Endothelial cell of umbilical vein (primary cell): ENCODE measurements around the gene MAGEC3. TPM values are rescaled to one million over a fixed set of nuclear protein-coding genes. Genes with fewer than 3 reads are reported as not detected.

ENCODE experiments used
- BruUV-seq: library from RNA; stranded (reverse); fragments of 400-500 nt; replicated peaks from 2 replicates; lab custom pipeline; 2021; lab: Mats Ljungman, UMichigan
- CTCF ChIA-PET: fragments of 300-600, 350-600 bp; sonication (Branson Sonifier 250); formaldehyde crosslinking; loops from one replicate; lab custom pipeline; 2021; ENCODE audit warnings: antibody characterized with exemption, inconsistent platforms; lab: Charles Lee
- POLR2A ChIA-PET: fragments of 300-600, 350-600 bp; sonication (Branson Sonifier 250); formaldehyde crosslinking; loops from one replicate; lab custom pipeline; 2021; ENCODE audit warnings: antibody characterized with exemption, inconsistent platforms; lab: Charles Lee
- DNase-seq: peaks from one replicate; pipeline ENCODE4 v3.0.0-alpha.2; 2011; ENCODE audit warnings: low read depth, low spot score
- FAIRE-seq: peaks from 2 replicates; lab custom pipeline; 2011; peaks lifted over from hg19 to GRCh38; lab: Jason Lieb, UNC
- H2AFZ ChIP-seq: 2 replicates; pipeline ENCODE4 v1.6.0; 2012; ENCODE audit warnings: low read depth, low read length, control low read depth, inconsistent platforms
- H3K27ac ChIP-seq: 2 replicates; pipeline ENCODE4 v1.5.1; 2011; ENCODE audit warnings: low read depth, mild to moderate bottlenecking, control low read depth, low read length, moderate library complexity; ENCODE audit not compliant: insufficient read depth
- H3K27me3 ChIP-seq, 2 experiments: 2 replicates each; pipeline versions ENCODE4 v1.6.0 to v1.6.1; 2011; ENCODE audit warnings: low read length in 2 of 2, mixed read lengths in 1 of 2; ENCODE audit not compliant: control insufficient read depth in 2 of 2, insufficient read depth in 2 of 2
- H3K36me3 ChIP-seq, 2 experiments: 2 replicates in 1 of 2; 3 replicates in 1 of 2; pipeline ENCODE4 v1.5.1; 2011; ENCODE audit warnings: low read length in 2 of 2, mild to moderate bottlenecking in 1 of 2, moderate library complexity in 1 of 2; ENCODE audit not compliant: control insufficient read depth in 2 of 2, insufficient read depth in 2 of 2; ENCODE audit errors: extremely low read depth in 1 of 2
- H3K4me1 ChIP-seq: 3 replicates; pipeline ENCODE4 v1.5.1; 2011; ENCODE audit warnings: mild to moderate bottlenecking, low read length; ENCODE audit not compliant: control insufficient read depth, insufficient read depth; ENCODE audit errors: extremely low read depth
- H3K4me2 ChIP-seq: 2 replicates; pipeline ENCODE4 v1.6.1; 2011; ENCODE audit warnings: low read length, control low read depth, mixed read lengths; ENCODE audit not compliant: insufficient read depth
- H3K4me3 ChIP-seq, 3 experiments: fragments of 200-600 bp in 1 of 3; sonication (generic), shearing (Covaris generic) in 1 of 3; replicated peaks in 1 of 3; 2 replicates each; pipeline ENCODE4 v1.5.1; 2011 to 2016; ENCODE audit warnings: control low read depth in 3 of 3, low read length in 3 of 3, mild to moderate bottlenecking in 2 of 3, inconsistent platforms in 1 of 3, low read depth in 1 of 3, moderate library complexity in 1 of 3; ENCODE audit not compliant: insufficient read depth in 1 of 3
- H3K79me2 ChIP-seq: 2 replicates; pipeline ENCODE4 v1.6.0; 2012; ENCODE audit warnings: low read length, inconsistent platforms; ENCODE audit not compliant: control insufficient read depth, insufficient read depth
- H3K9ac ChIP-seq: replicated peaks from 2 replicates; pipeline ENCODE3; 2011; ENCODE audit warnings: low read length, control low read depth; ENCODE audit not compliant: insufficient read depth; ENCODE audit errors: extremely low read depth
- H3K9me1 ChIP-seq: replicated peaks from 3 replicates; pipeline ENCODE4 v1.6.0; 2011; ENCODE audit warnings: mild to moderate bottlenecking, low read length; ENCODE audit not compliant: control insufficient read depth, insufficient read depth; ENCODE audit errors: extremely low read depth
- H3K9me3 ChIP-seq: replicated peaks from 2 replicates; pipeline ENCODE4 v1.5.1; 2012; ENCODE audit warnings: low read length, inconsistent platforms; ENCODE audit not compliant: control insufficient read depth, insufficient read depth
- H4K20me1 ChIP-seq: replicated peaks from 2 replicates; pipeline ENCODE3; 2011; ENCODE audit warnings: mild to moderate bottlenecking, low read length; ENCODE audit not compliant: control insufficient read depth, insufficient read depth; ENCODE audit errors: extremely low read depth
- CTCF ChIP-seq, 2 donors: IDR thresholded peaks; 1 replicate in 1 of 2; 2 replicates in 1 of 2; pipeline ENCODE4 v1.5.1; 2011; ENCODE audit warnings: low read length in 2 of 2, mild to moderate bottlenecking in 2 of 2, moderate library complexity in 2 of 2, control low read depth in 1 of 2, inconsistent platforms in 1 of 2, low read depth in 1 of 2; ENCODE audit not compliant: insufficient read depth in 1 of 2; ENCODE audit errors: extremely low read depth in 1 of 2
- EZH2 ChIP-seq: IDR thresholded peaks from 2 replicates; pipeline ENCODE4 v1.6.1; 2012; ENCODE audit warnings: borderline replicate concordance, low read depth, mild to moderate bottlenecking, moderate library complexity, low read length, inconsistent platforms; ENCODE audit not compliant: severe bottlenecking
- FOS ChIP-seq: IDR thresholded peaks from 2 replicates; pipeline ENCODE4 v1.6.1; 2011; ENCODE audit warnings: mild to moderate bottlenecking, low read length, moderate library complexity, borderline replicate concordance; ENCODE audit not compliant: insufficient read depth
- GATA2 ChIP-seq: IDR thresholded peaks from 2 replicates; pipeline ENCODE4 v1.7.0; 2011; ENCODE audit warnings: low read depth, mild to moderate bottlenecking, moderate library complexity, mixed read lengths, low read length; ENCODE audit not compliant: insufficient read length, insufficient read depth
- JUN ChIP-seq: IDR thresholded peaks from 2 replicates; pipeline ENCODE4 v1.6.1; 2011; ENCODE audit warnings: borderline replicate concordance, low read depth; ENCODE audit not compliant: insufficient read length, insufficient read depth
- MAX ChIP-seq: IDR thresholded peaks from 2 replicates; pipeline ENCODE4 v1.6.1; 2011; ENCODE audit not compliant: insufficient read depth, insufficient read length
- MYC ChIP-seq: IDR thresholded peaks from one replicate; pipeline ENCODE4 v1.6.1; 2011; ENCODE audit warnings: mild to moderate bottlenecking, low read depth, low read length
- POLR2A ChIP-seq: IDR thresholded peaks from 2 replicates; pipeline ENCODE4 v1.6.1; 2012; ENCODE audit warnings: low read depth, mild to moderate bottlenecking, control low read depth, low read length
- POLR2AphosphoS5 ChIP-seq: IDR thresholded peaks from 2 replicates; pipeline ENCODE4 v1.6.1; 2012; ENCODE audit warnings: low read depth, mild to moderate bottlenecking, control low read depth, low read length, moderate library complexity; ENCODE audit not compliant: insufficient read depth
- dilution Hi-C: fragments of 300-500 bp; cut with MboI; formaldehyde crosslinking; loops from one replicate; pipeline ENCODE4 v1.15.0; 2019; ENCODE audit warnings: low sequenced_read_pairs; ENCODE audit not compliant: extremely low pct_ligation_motif_present
- intact Hi-C: fragments of 100-400 bp; cut with micrococcal nuclease; formaldehyde crosslinking; loops from one replicate; pipeline ENCODE4 v1.10.0; 2022
- polyA plus RNA-seq, 4 experiments: library from polyadenylated mRNA; depleted of rRNA in 3 of 4; stranded (reverse) in 3 of 4; unstranded in 1 of 4; fragments of >200 nt; gene quantifications; 2 replicates each; pipeline versions ENCODE4 v1.2.1 to v1.2.3, GENCODE V29; 2011 to 2012; ENCODE audit warnings: missing spikeins in 1 of 4
- total RNA-seq: library from RNA; stranded (reverse); gene quantifications from 2 replicates; pipeline ENCODE4 v1.2.3, GENCODE V29; 2021

MAGEC3 gene
- total and polyA plus RNA-seq, 2 donors (not counting 3 experiments of a cell fraction or from before 2014, with no cell fraction given) = 0.07 TPM; not detected in 1

- H3K4me2 ChIP-seq = no peak overlapping the region
- dilution Hi-C loops (no loop called here), intact Hi-C loops (no loop called here)
- no peaks in the 10 kb centered on the region for H3K27me3 ChIP-seq
- no peaks in the 10 kb centered on the region for H3K9me1 ChIP-seq
- no peaks in the 10 kb centered on the region for H3K36me3 ChIP-seq
- no peak overlapping the region for H3K9ac ChIP-seq
- no peaks in the 10 kb centered on the region for H3K4me1 ChIP-seq
- no peak overlapping the region for H3K4me3 ChIP-seq
- H3K79me2 ChIP-seq = no peaks in the 10 kb centered on the region
- TF ChIP-seq MYC (no peak), MAX (no peak), CTCF (IDR thresholded peaks at IDR 0.05; ENCODE audit: extremely low read depth in 1 of 2, insufficient read depth in 1 of 2, low read depth in 1 of 2, low read length in 2 of 2) (no peak), GATA2 (no peak), JUN (no peak), POLR2AphosphoS5 (no peak), POLR2A (no peak), FOS (no peak), EZH2 (no peak)
- no peak overlapping the region for H2AFZ ChIP-seq
- H3K9me3 ChIP-seq = no peaks in the 10 kb centered on the region
- H3K27ac ChIP-seq = no peak overlapping the region
- no peak for FAIRE-seq
- DNase-seq = no peak
- ChIA-PET POLR2A (no interaction called here), CTCF (no interaction called here)
- H4K20me1 ChIP-seq = no peaks in the 10 kb centered on the region
- no TSS peak for BruUV-seq
Measured at GRCh38 chrX:141832247-141832646, 5.9 kb upstream of the MAGEC3 start.
